ENCODE results near the gene MRPL3.

DNA sequence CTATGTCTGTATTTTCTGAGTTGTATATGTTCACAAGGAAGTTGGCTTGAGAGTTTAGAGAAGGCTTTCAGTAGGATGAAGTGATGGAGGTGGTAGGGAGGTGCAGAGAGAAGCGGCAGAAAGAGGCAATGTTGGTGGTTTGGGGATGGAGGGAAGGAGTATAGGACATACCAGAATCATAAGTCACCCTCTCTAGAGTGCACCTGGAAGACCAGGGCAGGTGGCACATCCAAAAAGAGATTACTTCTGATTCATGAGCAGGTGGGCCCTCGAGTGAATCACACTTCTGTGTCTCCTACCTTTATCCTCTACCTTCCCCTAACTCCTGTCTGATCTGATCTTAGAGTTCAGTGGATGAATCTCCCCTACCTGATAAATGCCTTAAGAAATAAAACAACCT, 41.8 kb upstream of the MRPL3 start:
- TF ChIP-seq YY1 (IDR thresholded peaks at IDR 0.05; ENCODE audit: insufficient read depth, insufficient read length) (no peak), ZNF274 (IDR thresholded peaks at IDR 0.05; ENCODE audit: low read depth, low read length) (no peak), SUZ12 (IDR thresholded peaks at IDR 0.05; ENCODE audit: extremely low read depth, insufficient read depth, insufficient read length) (no peak)

Measured in NT2/D1 (cell line).